Ascending aorta (tissue), 2 donors: ENCODE measurements around the gene STRIP2. TPM values are rescaled to one million over a fixed set of nuclear protein-coding genes. Genes with fewer than 3 reads are reported as not detected.

Experiments
- DNase-seq, 2 donors: peaks; one replicate each; pipeline ENCODE4 v3.0.0-alpha.2; 2019; ENCODE audit warnings: low spot score in 2 of 2
- H3K27ac ChIP-seq, 2 donors: fragments of 200-600 bp; sonication (generic); one replicate each; pipeline ENCODE4 v1.5.1; 2016 to 2017; ENCODE audit warnings: mild to moderate bottlenecking in 1 of 2
- H3K27me3 ChIP-seq: fragments of 200-600 bp; sonication (generic); one replicate; pipeline ENCODE4 v1.5.1; 2017
- H3K36me3 ChIP-seq, 2 donors: fragments of 200-600 bp; sonication (generic); one replicate each; pipeline ENCODE4 v1.5.1; 2016
- H3K4me1 ChIP-seq, 2 donors: fragments of 200-600 bp; sonication (generic); one replicate each; pipeline ENCODE4 v1.5.1; 2016 to 2017; ENCODE audit warnings: mild to moderate bottlenecking in 1 of 2
- H3K4me3 ChIP-seq, 2 donors: fragments of 200-600 bp; sonication (generic); one replicate each; pipeline ENCODE4 v1.5.1; 2016 to 2017; ENCODE audit warnings: mild to moderate bottlenecking in 1 of 2
- H3K9me3 ChIP-seq, 2 donors: fragments of 200-600 bp; sonication (generic); one replicate each; pipeline ENCODE4 v1.5.1; 2016
- intact Hi-C: fragments of 100-400 bp; cut with DNase I; formaldehyde crosslinking; loops from one replicate; pipeline ENCODE4 v1.15.1; 2023
- total RNA-seq: library from RNA; depleted of rRNA; stranded (reverse); fragments of >200 nt; gene quantifications from one replicate; pipeline ENCODE4 v1.1.0, GENCODE V29; 2016
- TF ChIP-seq, protein P1 (sequence below), 3 experiments: fragments of 200-600 bp in 2 of 3; fragments of 450-650 bp in 1 of 3; sonication (generic) in 2 of 3; IDR thresholded peaks; one replicate each; pipeline ENCODE4 v1.5.1; 2016 to 2019; ENCODE audit warnings: antibody characterized with exemption in 3 of 3, mild to moderate bottlenecking in 1 of 3, moderate library complexity in 1 of 3

Gene STRIP2
- total RNA-seq, 1 donor from 2014 or later, result 2.3 TPM

GRCh38 chr7:129482781-129483180, 48.5 kb downstream of the STRIP2 start:
- intact Hi-C loops, result no loop called here
- Histone ChIP-seq H3K36me3 (no peaks in the 10 kb centered on the region), H3K9me3 (no peaks in the 10 kb centered on the region), H3K4me3 (no peak overlapping the region), H3K27ac (no peak overlapping the region), H3K4me1 (no peaks in the 10 kb centered on the region), H3K27me3 (no peaks in the 10 kb centered on the region)
- no peak for DNase-seq
- TF ChIP-seq, protein P1, sequence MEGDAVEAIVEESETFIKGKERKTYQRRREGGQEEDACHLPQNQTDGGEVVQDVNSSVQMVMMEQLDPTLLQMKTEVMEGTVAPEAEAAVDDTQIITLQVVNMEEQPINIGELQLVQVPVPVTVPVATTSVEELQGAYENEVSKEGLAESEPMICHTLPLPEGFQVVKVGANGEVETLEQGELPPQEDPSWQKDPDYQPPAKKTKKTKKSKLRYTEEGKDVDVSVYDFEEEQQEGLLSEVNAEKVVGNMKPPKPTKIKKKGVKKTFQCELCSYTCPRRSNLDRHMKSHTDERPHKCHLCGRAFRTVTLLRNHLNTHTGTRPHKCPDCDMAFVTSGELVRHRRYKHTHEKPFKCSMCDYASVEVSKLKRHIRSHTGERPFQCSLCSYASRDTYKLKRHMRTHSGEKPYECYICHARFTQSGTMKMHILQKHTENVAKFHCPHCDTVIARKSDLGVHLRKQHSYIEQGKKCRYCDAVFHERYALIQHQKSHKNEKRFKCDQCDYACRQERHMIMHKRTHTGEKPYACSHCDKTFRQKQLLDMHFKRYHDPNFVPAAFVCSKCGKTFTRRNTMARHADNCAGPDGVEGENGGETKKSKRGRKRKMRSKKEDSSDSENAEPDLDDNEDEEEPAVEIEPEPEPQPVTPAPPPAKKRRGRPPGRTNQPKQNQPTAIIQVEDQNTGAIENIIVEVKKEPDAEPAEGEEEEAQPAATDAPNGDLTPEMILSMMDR (IDR thresholded peaks at IDR 0.05), result no peak

GRCh38 chr7:129489491-129489890, 55.3 kb downstream of the STRIP2 start:
- Histone ChIP-seq H3K27me3 (no peaks in the 10 kb centered on the region), H3K27ac (no peak overlapping the region), H3K9me3 (no peaks in the 10 kb centered on the region), H3K36me3 (no peaks in the 10 kb centered on the region), H3K4me3 (no peak overlapping the region), H3K4me1 (no peaks in the 10 kb centered on the region)
- intact Hi-C loops, result no loop called here
- DNase-seq, result no peak
- TF ChIP-seq, protein P1 (IDR thresholded peaks at IDR 0.05), result no peak

- intact Hi-C loops, result no loop called here
- DNase-seq, result no peak
- Histone ChIP-seq H3K9me3 (no peaks in the 10 kb centered on the region), H3K27ac (no peak overlapping the region), H3K27me3 (no peaks in the 10 kb centered on the region), H3K36me3 (no peaks in the 10 kb centered on the region), H3K4me1 (no peaks in the 10 kb centered on the region), H3K4me3 (no peak overlapping the region)
- TF ChIP-seq, protein P1 (IDR thresholded peaks at IDR 0.05), result no peak
These were observed 58.2 kb downstream of the STRIP2 start for GRCh38 chr7:129492391-129492790.

GRCh38 chr7:129493555-129493954, 59.3 kb downstream of the STRIP2 start:
- no peaks in the 10 kb centered on the region for H3K27me3 ChIP-seq
- no peaks in the 10 kb centered on the region for H3K9me3 ChIP-seq
- no peak overlapping the region for H3K4me3 ChIP-seq
- H3K36me3 ChIP-seq, result no peaks in the 10 kb centered on the region
- H3K4me1 ChIP-seq, result no peaks in the 10 kb centered on the region
- intact Hi-C loops, result no loop called here
- TF ChIP-seq, protein P1 (IDR thresholded peaks at IDR 0.05), result no peak
- H3K27ac ChIP-seq, result no peak overlapping the region
- DNase-seq, result no peak

- intact Hi-C loops, result no loop called here
- H3K4me1 ChIP-seq, result no peaks in the 10 kb centered on the region
- no peaks in the 10 kb centered on the region for H3K27me3 ChIP-seq
- no peaks in the 10 kb centered on the region for H3K36me3 ChIP-seq
- DNase-seq, result no peak
- no peak overlapping the region for H3K27ac ChIP-seq
- H3K4me3 ChIP-seq, result no peak overlapping the region
- TF ChIP-seq, protein P1 (IDR thresholded peaks at IDR 0.05), result no peak
- H3K9me3 ChIP-seq, result no peaks in the 10 kb centered on the region
These were observed 59.8 kb downstream of the STRIP2 start for GRCh38 chr7:129494041-129494440.

GRCh38 chr7:129495987-129496386, 61.8 kb downstream of the STRIP2 start:
- Histone ChIP-seq H3K36me3 (no peaks in the 10 kb centered on the region), H3K27me3 (no peaks in the 10 kb centered on the region), H3K4me3 (no peak overlapping the region), H3K4me1 (no peaks in the 10 kb centered on the region), H3K9me3 (no peaks in the 10 kb centered on the region), H3K27ac (no peak overlapping the region)
- TF ChIP-seq, protein P1 (IDR thresholded peaks at IDR 0.05), result no peak
- no peak for DNase-seq
- intact Hi-C loops, result no loop called here
